ENCODE measurements around the gene HDAC4. TPM values are rescaled to one million over a fixed set of nuclear protein-coding genes. Genes with fewer than 3 reads are reported as not detected.

Gene HDAC4
- total RNA-seq, 1 donor from 2014 or later: 11.8 TPM

DNA sequence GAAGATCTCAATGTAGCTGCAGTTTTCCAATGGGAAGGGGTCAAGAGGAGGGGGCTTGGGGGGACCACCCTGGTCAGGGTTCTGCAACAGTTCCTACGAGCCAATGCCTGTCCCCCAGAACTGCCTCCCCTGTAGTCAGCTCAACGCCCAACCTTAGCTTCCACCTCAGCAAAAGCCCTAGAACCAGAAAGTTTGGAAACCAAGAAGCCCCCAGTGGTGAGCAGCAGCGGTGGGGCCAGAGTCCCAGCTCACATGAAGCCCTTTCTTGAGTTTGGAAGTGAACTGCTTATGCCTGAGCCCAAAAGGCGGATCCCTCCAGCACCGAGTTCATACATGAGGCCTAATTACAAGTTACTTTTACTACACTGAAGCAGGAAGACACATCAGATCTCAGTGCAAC is 162.4 kb downstream of the HDAC4 start:
- Histone ChIP-seq H4K20me1 (ENCODE audit: insufficient read depth, low read length) (peaks cover 24% of the 10 kb centered on the region), H3K36me3 (ENCODE audit: insufficient read depth, low read length) (no peaks in the 10 kb centered on the region), H3K27me3 (ENCODE audit: insufficient read depth, low read length) (no peaks in the 10 kb centered on the region), H3K9me3 (ENCODE audit: insufficient read depth, low read depth, low read length) (no peaks in the 10 kb centered on the region), H3K4me3 (ENCODE audit: insufficient read depth, low read depth, low read length) (no peak overlapping the region), H3K79me2 (ENCODE audit: insufficient read depth, low read length) (no peaks in the 10 kb centered on the region), H3K4me2 (ENCODE audit: low read length) (no peak overlapping the region), H3K9ac (ENCODE audit: low read length) (no peak overlapping the region), H3K27ac (ENCODE audit: low read depth, low read length) (no peak overlapping the region), H3K4me1 (ENCODE audit: insufficient read depth, low read length) (no peaks in the 10 kb centered on the region), H2AFZ (ENCODE audit: low read depth, low read length) (no peak overlapping the region)
- DNase-seq (ENCODE audit: low read depth) (no peak), FAIRE-seq (no peak)
- Mint-ChIP-seq H3K4me1 (ENCODE audit: low read depth, unreplicated experiment) (peaks cover 7% of the 10 kb centered on the region), H3K36me3 (ENCODE audit: low read depth, unreplicated experiment) (no peaks in the 10 kb centered on the region), H3K27me3 (ENCODE audit: low read depth, unreplicated experiment) (no peaks in the 10 kb centered on the region), H3K27ac (ENCODE audit: unreplicated experiment) (no peak overlapping the region), H3K4me3 (ENCODE audit: unreplicated experiment) (no peak overlapping the region), H3K9me3 (ENCODE audit: unreplicated experiment) (peaks cover 5% of the 10 kb centered on the region)
- TF ChIP-seq, protein P1, sequence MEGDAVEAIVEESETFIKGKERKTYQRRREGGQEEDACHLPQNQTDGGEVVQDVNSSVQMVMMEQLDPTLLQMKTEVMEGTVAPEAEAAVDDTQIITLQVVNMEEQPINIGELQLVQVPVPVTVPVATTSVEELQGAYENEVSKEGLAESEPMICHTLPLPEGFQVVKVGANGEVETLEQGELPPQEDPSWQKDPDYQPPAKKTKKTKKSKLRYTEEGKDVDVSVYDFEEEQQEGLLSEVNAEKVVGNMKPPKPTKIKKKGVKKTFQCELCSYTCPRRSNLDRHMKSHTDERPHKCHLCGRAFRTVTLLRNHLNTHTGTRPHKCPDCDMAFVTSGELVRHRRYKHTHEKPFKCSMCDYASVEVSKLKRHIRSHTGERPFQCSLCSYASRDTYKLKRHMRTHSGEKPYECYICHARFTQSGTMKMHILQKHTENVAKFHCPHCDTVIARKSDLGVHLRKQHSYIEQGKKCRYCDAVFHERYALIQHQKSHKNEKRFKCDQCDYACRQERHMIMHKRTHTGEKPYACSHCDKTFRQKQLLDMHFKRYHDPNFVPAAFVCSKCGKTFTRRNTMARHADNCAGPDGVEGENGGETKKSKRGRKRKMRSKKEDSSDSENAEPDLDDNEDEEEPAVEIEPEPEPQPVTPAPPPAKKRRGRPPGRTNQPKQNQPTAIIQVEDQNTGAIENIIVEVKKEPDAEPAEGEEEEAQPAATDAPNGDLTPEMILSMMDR (IDR thresholded peaks at IDR 0.05; ENCODE audit: insufficient read depth, low read depth, low read length): no peak
- TF ChIP-seq EZH2 (IDR thresholded peaks at IDR 0.05; ENCODE audit: insufficient read depth, low read length): no peak

DNA sequence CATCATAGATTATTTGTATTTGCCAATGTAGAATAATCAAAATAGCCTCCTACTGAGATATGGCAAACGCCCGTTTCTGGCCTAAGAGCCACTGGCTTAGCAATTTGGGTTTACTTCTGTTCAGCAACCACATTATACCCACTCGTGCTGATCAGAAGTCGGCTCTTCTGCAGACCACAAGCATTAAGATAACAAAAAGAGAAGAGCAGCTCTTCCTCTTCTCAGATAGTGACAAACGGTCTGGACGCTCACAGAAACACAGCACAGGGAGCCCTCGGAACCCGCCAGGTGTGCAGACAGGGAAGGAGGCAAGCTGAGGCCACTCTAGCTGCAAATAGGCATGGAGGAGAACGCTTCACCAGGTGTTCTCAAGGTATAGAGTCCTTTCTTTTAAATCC is 164.0 kb downstream of the HDAC4 start:
- Mint-ChIP-seq H3K4me1 (ENCODE audit: low read depth, unreplicated experiment) (peaks cover 9% of the 10 kb centered on the region), H3K36me3 (ENCODE audit: low read depth, unreplicated experiment) (no peaks in the 10 kb centered on the region), H3K27me3 (ENCODE audit: low read depth, unreplicated experiment) (no peaks in the 10 kb centered on the region), H3K4me3 (ENCODE audit: unreplicated experiment) (no peak overlapping the region), H3K9me3 (ENCODE audit: unreplicated experiment) (peaks cover 3% of the 10 kb centered on the region), H3K27ac (ENCODE audit: unreplicated experiment) (no peak overlapping the region)
- Histone ChIP-seq H3K79me2 (ENCODE audit: insufficient read depth, low read length) (no peaks in the 10 kb centered on the region), H3K4me1 (ENCODE audit: insufficient read depth, low read length) (no peaks in the 10 kb centered on the region), H3K27ac (ENCODE audit: low read depth, low read length) (no peak overlapping the region), H3K27me3 (ENCODE audit: insufficient read depth, low read length) (no peaks in the 10 kb centered on the region), H3K9me3 (ENCODE audit: insufficient read depth, low read depth, low read length) (no peaks in the 10 kb centered on the region), H3K4me2 (ENCODE audit: low read length) (no peak overlapping the region), H4K20me1 (ENCODE audit: insufficient read depth, low read length) (peaks cover 24% of the 10 kb centered on the region), H3K36me3 (ENCODE audit: insufficient read depth, low read length) (no peaks in the 10 kb centered on the region), H3K4me3 (ENCODE audit: insufficient read depth, low read depth, low read length) (no peak overlapping the region), H3K9ac (ENCODE audit: low read length) (no peak overlapping the region), H2AFZ (ENCODE audit: low read depth, low read length) (no peak overlapping the region)
- no peak for FAIRE-seq
- DNase-seq (ENCODE audit: low read depth): no peak
- TF ChIP-seq, protein P1 (IDR thresholded peaks at IDR 0.05; ENCODE audit: insufficient read depth, low read depth, low read length): no peak
- TF ChIP-seq EZH2 (IDR thresholded peaks at IDR 0.05; ENCODE audit: insufficient read depth, low read length): no peak

DNA sequence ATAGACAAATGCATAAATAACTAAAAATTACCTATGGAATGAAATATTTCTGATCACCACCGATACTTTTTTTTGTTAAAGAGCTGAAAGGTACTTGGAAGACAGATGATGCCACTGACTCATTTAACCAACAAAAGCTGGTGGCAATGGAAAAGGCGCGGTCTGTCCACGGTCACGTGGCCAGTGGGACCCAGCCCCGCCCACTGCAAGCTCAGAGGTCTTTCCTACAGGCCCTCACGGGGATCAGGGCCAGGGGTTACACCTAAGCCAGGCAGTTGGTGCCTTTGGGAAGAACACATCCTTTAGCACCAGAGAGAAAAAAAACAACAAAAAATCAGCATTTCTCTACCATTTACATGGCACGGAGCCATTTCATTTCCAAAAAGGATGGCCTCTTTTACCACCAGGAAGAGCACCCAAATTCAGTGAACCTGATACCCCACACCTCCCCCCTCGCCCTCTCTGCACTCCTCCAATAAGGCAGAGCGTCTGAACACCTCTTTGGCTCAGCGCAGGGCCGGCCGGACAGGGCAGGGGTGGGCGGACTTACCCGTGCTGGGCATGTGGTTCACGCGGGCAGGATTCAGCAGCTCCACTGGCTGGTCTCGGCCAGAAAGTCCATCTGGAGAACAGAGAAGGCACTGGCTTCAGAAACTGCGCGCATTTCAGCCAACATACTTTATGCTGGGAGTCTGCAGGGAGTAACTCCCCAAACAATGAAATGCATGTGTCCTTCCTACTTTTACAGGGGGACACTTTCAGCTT is 164.6 kb downstream of the HDAC4 start:
- H3K36me3 ChIP-seq (ENCODE audit: insufficient read depth, low read length): no peaks in the 10 kb centered on the region
- no peaks in the 10 kb centered on the region for H3K4me1 ChIP-seq (ENCODE audit: insufficient read depth, low read length)
- Mint-ChIP-seq H3K9me3 (ENCODE audit: unreplicated experiment) (no peaks in the 10 kb centered on the region), H3K4me1 (ENCODE audit: low read depth, unreplicated experiment) (peaks cover 9% of the 10 kb centered on the region), H3K27ac (ENCODE audit: unreplicated experiment) (no peak overlapping the region), H3K4me3 (ENCODE audit: unreplicated experiment) (no peak overlapping the region), H3K36me3 (ENCODE audit: low read depth, unreplicated experiment) (no peaks in the 10 kb centered on the region), H3K27me3 (ENCODE audit: low read depth, unreplicated experiment) (no peaks in the 10 kb centered on the region)
- no peak overlapping the region for H2AFZ ChIP-seq (ENCODE audit: low read depth, low read length)
- no peak for TF ChIP-seq EZH2 (IDR thresholded peaks at IDR 0.05; ENCODE audit: insufficient read depth, low read length)
- TF ChIP-seq, protein P1 (IDR thresholded peaks at IDR 0.05; ENCODE audit: insufficient read depth, low read depth, low read length): no peak
- H4K20me1 ChIP-seq (ENCODE audit: insufficient read depth, low read length): peaks cover 22% of the 10 kb centered on the region
- H3K4me3 ChIP-seq (ENCODE audit: insufficient read depth, low read depth, low read length): no peak overlapping the region
- H3K9ac ChIP-seq (ENCODE audit: low read length): no peak overlapping the region
- FAIRE-seq (no peak), DNase-seq (ENCODE audit: low read depth) (no peak)
- no peaks in the 10 kb centered on the region for H3K27me3 ChIP-seq (ENCODE audit: insufficient read depth, low read length)
- H3K27ac ChIP-seq (ENCODE audit: low read depth, low read length): no peak overlapping the region
- H3K79me2 ChIP-seq (ENCODE audit: insufficient read depth, low read length): no peaks in the 10 kb centered on the region
- H3K9me3 ChIP-seq (ENCODE audit: insufficient read depth, low read depth, low read length): no peaks in the 10 kb centered on the region
- no peak overlapping the region for H3K4me2 ChIP-seq (ENCODE audit: low read length)
